Transverse colon (tissue), 4 donors: Measurements from ENCODE around the gene TBCD. TPM values are rescaled to one million over a fixed set of nuclear protein-coding genes. Genes with fewer than 3 reads are reported as not detected.
A peak's percentile ranks its signal among the peaks of the same experiment; 100 is the strongest.

Experiments used
- DNase-seq: peaks from one replicate; pipeline ENCODE4 v3.0.0-alpha.2; 2019
- H3K27ac ChIP-seq, 4 donors: fragments of 200-600 bp; sonication (generic); 2 replicates each; pipeline ENCODE4 v1.5.1; 2016 to 2018; ENCODE audit warnings: inconsistent platforms in 4 of 4
- H3K27me3 ChIP-seq: fragments of 200-600 bp; sonication (generic); 2 replicates; pipeline ENCODE4 v1.5.1; 2017; ENCODE audit warnings: inconsistent platforms
- H3K36me3 ChIP-seq, 4 donors: fragments of 200-600 bp; sonication (generic); 2 replicates each; pipeline ENCODE4 v1.5.1; 2017 to 2019; ENCODE audit warnings: inconsistent platforms in 4 of 4
- H3K4me1 ChIP-seq, 4 donors: fragments of 200-600 bp; sonication (generic); 2 replicates each; pipeline ENCODE4 v1.5.1; 2017 to 2020; ENCODE audit warnings: inconsistent platforms in 4 of 4
- H3K4me3 ChIP-seq, 4 donors: fragments of 200-600 bp; sonication (generic); 1 replicate in 1 of 4; 2 replicates in 3 of 4; pipeline versions ENCODE4 v1.5.1 to v1.6.1; 2017 to 2019; ENCODE audit warnings: inconsistent platforms in 4 of 4
- H3K9me3 ChIP-seq, 2 donors: fragments of 200-600 bp; sonication (generic); 2 replicates each; pipeline ENCODE4 v1.5.1; 2017 to 2019; ENCODE audit warnings: inconsistent platforms in 2 of 2
- CTCF ChIP-seq, 5 experiments: fragments of 200-600 bp in 3 of 5; fragments of 450-650 bp in 2 of 5; sonication (generic) in 3 of 5; IDR thresholded peaks; 1 replicate in 2 of 5; 2 replicates in 3 of 5; pipeline ENCODE4 v1.5.1; 2016 to 2017; ENCODE audit warnings: antibody characterized with exemption in 5 of 5, inconsistent platforms in 3 of 5, mild to moderate bottlenecking in 2 of 5, moderate library complexity in 1 of 5
- EP300 ChIP-seq: sonication (generic); formaldehyde crosslinking; IDR thresholded peaks from one replicate; pipeline ENCODE4 v1.6.1; 2017; ENCODE audit warnings: antibody characterized with exemption, low read depth
- POLR2A ChIP-seq: fragments of 450-650 bp; IDR thresholded peaks from one replicate; pipeline ENCODE4 v1.6.1; 2016; ENCODE audit warnings: antibody characterized with exemption, mild to moderate bottlenecking, moderate library complexity
- POLR2AphosphoS5 ChIP-seq, 3 donors: sonication (generic); formaldehyde crosslinking; IDR thresholded peaks; one replicate each; pipeline ENCODE4 v1.6.1; 2016; ENCODE audit warnings: antibody characterized with exemption in 3 of 3
- WGBS, 2 donors: methylation state at CpG; one replicate each; pipeline ENCODE4 v1.1.5; 2018; ENCODE audit warnings: low coverage in 1 of 2; 5-methylcytosine and 5-hydroxymethylcytosine counted together
- in situ Hi-C, 4 donors: fragments of 200-750 bp; cut with MboI; loops; one replicate each; pipeline versions ENCODE4 v1.15.0 to v1.15.1; 2017; ENCODE audit warnings: low sequenced_read_pairs in 3 of 4, low pct_ligation_motif_present in 1 of 4, low pct_unique_long_range_greater_than_20kb in 1 of 4
- intact Hi-C: fragments of 100-400 bp; cut with DNase I; formaldehyde crosslinking; loops from one replicate; pipeline ENCODE4 v1.15.1; 2023; ENCODE audit warnings: low total_unique reads
- total RNA-seq, 4 donors: library from RNA; depleted of rRNA; stranded (reverse); fragments of >200 nt; gene quantifications; one replicate each; pipeline ENCODE4 v1.1.0, GENCODE V29; 2016

TBCD gene
- total RNA-seq, 4 donors from 2014 or later: 38.6 to 104 (median 39.8) TPM

GRCh38 chr17:82753201-82753464 lies 1.3 kb downstream of the TBCD start:
- no peak for DNase-seq
- no peaks in the 10 kb centered on the region for H3K27me3 ChIP-seq
- peak overlapping the region in 1 of 4 donors; percentile 93 for H3K27ac ChIP-seq
- H3K36me3 ChIP-seq: no peaks in the 10 kb centered on the region
- intact Hi-C loops (no loop called here), in situ Hi-C loops (loop anchor here in 1 of 4 donors (25.0 kb wide), 1 partner anchor 91 kb away; no protein-coding TSS in a partner anchor)
- H3K4me1 ChIP-seq: peaks cover 8 to 23% (median 17%) of the 10 kb centered on the region in 4 donors
- H3K4me3 ChIP-seq: peak overlapping the region in 2 of 4 donors; percentile 85 to 99
- TF ChIP-seq POLR2AphosphoS5 (IDR thresholded peaks at IDR 0.05): no peak
- TF ChIP-seq CTCF (IDR thresholded peaks at IDR 0.05): no peak
- no peak for TF ChIP-seq EP300
- no peak for TF ChIP-seq POLR2A
- WGBS, 2 donors: 33% methylated on average over 8 of the region's 8 CpGs; no CpG with 5 or more reads in 1 of the 2 donors
- H3K9me3 ChIP-seq: no peaks in the 10 kb centered on the region

- intact Hi-C loops (no loop called here), in situ Hi-C loops (loop anchor here in 1 of 4 donors (25.0 kb wide), 1 partner anchor 92 kb away; no protein-coding TSS in a partner anchor)
- Histone ChIP-seq H3K4me3 (no peak overlapping the region), H3K27ac (peak overlapping the region in 1 of 4 donors; percentile 56), H3K4me1 (peaks cover 8 to 23% (median 17%) of the 10 kb centered on the region in 4 donors), H3K36me3 (no peaks in the 10 kb centered on the region), H3K9me3 (no peaks in the 10 kb centered on the region), H3K27me3 (no peaks in the 10 kb centered on the region)
- no peak for TF ChIP-seq POLR2A
- TF ChIP-seq CTCF (IDR thresholded peaks at IDR 0.05): no peak
- TF ChIP-seq EP300: no peak
- TF ChIP-seq POLR2AphosphoS5 (IDR thresholded peaks at IDR 0.05): no peak
- WGBS, 2 donors: 75 to 77% methylated on average over 16 to 19 of the region's 19 CpGs
- peak; percentile 39 for DNase-seq
Measured at GRCh38 chr17:82754297-82755208, 2.7 kb downstream of the TBCD start.

- DNase-seq: no peak
- in situ Hi-C loops: loop anchor here in 1 of 4 donors (25.0 kb wide), 1 partner anchor 94 kb away; no protein-coding TSS in a partner anchor
Measured at GRCh38 chr17:82756166-82756565, 4.3 kb downstream of the TBCD start.

More at GRCh38 chr17:82756166-82756565, 4.3 kb downstream of the TBCD start:
- H3K36me3 ChIP-seq: no peaks in the 10 kb centered on the region
- H3K4me3 ChIP-seq: no peak overlapping the region
- H3K4me1 ChIP-seq: peaks cover 8 to 27% (median 18%) of the 10 kb centered on the region in 4 donors
- no peaks in the 10 kb centered on the region for H3K27me3 ChIP-seq
- intact Hi-C loops: no loop called here
- no peak overlapping the region for H3K27ac ChIP-seq
- H3K9me3 ChIP-seq: no peaks in the 10 kb centered on the region
- TF ChIP-seq CTCF (IDR thresholded peaks at IDR 0.05) (no peak), POLR2AphosphoS5 (IDR thresholded peaks at IDR 0.05) (no peak), EP300 (no peak), POLR2A (no peak)
- 89 to 96% methylated on average over 6 to 7 of the region's 7 CpGs for WGBS, 2 donors
